ENCODE results near the gene CNTNAP2.

DNA sequence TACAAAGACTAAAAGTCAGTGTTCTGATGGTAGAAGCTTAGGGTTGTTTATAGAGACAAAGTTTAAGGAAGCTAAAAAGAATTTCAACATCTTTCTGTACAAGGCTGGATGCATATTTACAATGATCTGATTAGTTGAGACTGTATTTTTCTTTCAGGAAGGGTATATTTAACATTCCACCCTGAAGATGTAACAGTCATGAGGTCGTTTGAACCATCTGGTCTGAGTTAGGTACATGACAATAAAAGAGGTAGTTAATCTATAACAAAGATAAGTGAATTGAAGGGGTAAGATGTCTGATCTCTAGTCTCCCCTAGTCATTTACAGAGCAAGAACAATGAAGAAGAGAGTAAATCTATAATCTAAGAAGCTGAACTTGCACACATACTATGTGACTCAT, 821.2 kb downstream of the CNTNAP2 start:
- TF ChIP-seq EZH2 (IDR thresholded peaks at IDR 0.05) (no peak), POLR2AphosphoS5 (IDR thresholded peaks at IDR 0.05; ENCODE audit: borderline replicate concordance, low read depth, low read length) (no peak), FOXP2 (optimal IDR thresholded peaks at IDR 0.05; ENCODE audit: control extremely low read depth, extremely low read length, insufficient read depth) (no peak)
